ENCODE measurements around the gene TBC1D1.
A peak's percentile ranks its signal among the peaks of the same experiment; 100 is the strongest.
"Not testable (repeated sequence)": the region's sequence is repeated elsewhere in the genome, so short reads cannot be mapped to it uniquely, and the experiment has no call there.

Gene TBC1D1

DNA sequence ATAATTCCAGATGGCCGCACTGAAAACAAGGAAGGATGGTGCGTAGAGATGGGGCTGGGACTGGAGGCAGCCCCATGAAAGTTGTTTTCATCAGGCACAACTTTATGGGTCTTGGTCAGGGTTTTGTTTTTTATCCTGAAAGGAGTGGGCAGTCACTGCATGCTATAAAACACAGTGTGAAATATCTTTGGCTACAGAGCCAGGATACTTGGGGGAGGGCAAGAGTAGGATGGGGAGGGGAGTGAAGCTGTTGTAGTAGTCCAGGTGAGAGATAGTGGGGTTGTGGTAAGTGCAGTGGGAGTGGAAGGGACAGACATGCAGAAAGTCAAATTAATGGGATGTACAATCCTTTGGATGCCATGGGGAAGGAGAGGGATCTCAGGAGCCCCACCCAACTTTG, 125.8 kb downstream of the TBC1D1 start:
- DNase-seq = no peak

DNA sequence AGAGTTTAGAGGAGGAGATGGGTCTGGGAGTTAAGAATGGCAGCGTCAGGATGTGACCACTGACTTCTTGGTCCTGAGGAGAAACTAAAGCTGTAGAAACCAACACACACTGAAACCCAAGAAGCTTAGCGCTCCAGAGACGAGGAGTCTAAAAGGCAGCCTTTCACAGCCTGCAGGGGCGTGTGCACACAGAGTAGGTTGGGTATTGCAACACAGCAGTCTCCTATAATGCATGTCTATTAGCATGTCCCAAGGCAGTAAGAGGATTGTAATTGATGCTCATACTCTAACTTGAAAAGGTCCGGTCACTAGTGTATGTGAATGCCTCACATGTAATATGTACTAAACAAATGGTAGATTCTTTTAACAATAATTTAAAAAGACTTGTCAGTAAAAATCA, 126.7 kb downstream of the TBC1D1 start:
- DNase-seq = no peak

GRCh38 chr4:38020386-38020785, 129.5 kb downstream of the TBC1D1 start:
- DNase-seq = no peak

GRCh38 chr4:38020961-38021360, 130.1 kb downstream of the TBC1D1 start:
- DNase-seq = not testable (repeated sequence)

DNA sequence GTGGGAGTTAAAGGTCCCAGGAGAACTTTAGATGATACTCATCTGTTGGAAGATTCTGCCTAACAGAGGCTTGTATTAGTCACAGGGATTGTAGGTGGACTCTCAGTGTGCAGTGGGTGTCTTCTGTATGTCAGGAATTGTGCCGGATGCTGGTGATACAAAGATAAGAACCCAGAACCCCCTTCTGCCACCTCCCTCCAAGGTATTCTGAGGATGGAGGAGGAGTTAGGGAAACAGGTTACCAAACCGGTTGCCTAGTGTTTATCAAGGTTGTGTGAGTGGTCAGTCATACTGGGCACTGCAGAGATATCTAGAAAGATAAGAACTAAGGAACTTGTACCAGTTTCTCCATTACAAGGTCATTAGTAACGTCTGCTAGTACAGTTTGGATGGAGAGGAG, 130.9 kb downstream of the TBC1D1 start:
- no peak for DNase-seq

GRCh38 chr4:38023347-38024205, 132.7 kb downstream of the TBC1D1 start:
- no peak for DNase-seq

DNA sequence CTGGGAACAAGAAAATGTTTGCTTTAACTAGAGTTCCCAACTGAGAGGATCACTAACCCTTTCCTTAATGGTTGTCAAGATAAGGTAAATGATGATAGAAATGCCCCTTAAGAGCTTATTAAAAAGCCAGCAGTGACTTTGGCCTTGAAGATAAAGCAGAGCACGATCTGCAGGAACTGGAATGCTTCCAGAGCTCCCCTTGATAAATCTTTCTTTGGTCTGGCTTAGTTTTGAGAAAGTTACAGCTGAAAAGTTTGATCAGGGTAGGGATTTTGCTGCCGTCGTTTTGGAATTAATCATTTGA, 133.3 kb downstream of the TBC1D1 start:
- DNase-seq = no peak

GRCh38 chr4:38025665-38026064, 134.8 kb downstream of the TBC1D1 start:
- no peak for DNase-seq

- no peak for DNase-seq
Measured at GRCh38 chr4:38026158-38026740, 135.4 kb downstream of the TBC1D1 start.

DNA sequence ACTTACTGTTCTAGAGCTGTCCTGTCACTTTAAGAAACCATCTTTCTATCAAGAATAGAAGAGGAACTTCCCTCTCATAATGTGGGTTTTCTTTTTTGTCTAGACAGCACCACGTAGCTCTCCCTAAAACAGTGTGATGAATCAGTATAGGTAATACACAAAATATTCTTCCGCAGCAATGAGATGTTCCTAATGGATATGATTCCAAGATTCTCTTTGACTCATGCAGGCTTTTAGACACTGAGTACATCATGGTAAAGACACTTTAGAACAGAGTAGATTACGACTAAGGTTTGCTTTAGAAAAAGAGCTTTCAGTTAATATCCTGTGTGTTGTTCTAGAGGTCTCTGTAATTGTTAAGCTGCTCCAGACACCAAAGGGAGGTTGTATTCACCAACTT, 139.1 kb downstream of the TBC1D1 start:
- DNase-seq = peak; percentile 72

GRCh38 chr4:38034986-38035882, 144.3 kb downstream of the TBC1D1 start:
- DNase-seq = peak; percentile 64

GRCh38 chr4:38036548-38036947, 145.7 kb downstream of the TBC1D1 start:
- DNase-seq = no peak

- DNase-seq = no peak
Measured at GRCh38 chr4:38037612-38038011, 146.7 kb downstream of the TBC1D1 start.

DNA sequence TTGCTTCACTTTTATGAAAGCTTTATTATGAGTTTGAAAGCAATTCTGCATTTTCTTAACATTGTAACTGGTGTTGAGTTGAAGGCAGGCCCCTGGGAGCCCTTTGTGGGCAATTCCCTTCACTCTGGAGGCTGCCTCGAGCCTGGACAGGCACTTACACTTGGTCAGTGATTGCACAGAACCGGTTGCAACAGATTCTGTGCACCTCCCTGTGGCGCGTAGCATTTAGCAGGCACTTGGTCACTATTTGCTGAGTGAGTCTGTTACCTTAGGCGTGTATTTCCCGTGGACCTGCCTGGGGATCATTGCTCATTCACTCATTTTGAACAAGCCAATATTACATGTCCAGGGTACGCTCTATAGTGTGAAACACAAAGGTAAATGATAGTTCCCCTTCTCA, 149.7 kb downstream of the TBC1D1 start:
- no peak for DNase-seq

DNA sequence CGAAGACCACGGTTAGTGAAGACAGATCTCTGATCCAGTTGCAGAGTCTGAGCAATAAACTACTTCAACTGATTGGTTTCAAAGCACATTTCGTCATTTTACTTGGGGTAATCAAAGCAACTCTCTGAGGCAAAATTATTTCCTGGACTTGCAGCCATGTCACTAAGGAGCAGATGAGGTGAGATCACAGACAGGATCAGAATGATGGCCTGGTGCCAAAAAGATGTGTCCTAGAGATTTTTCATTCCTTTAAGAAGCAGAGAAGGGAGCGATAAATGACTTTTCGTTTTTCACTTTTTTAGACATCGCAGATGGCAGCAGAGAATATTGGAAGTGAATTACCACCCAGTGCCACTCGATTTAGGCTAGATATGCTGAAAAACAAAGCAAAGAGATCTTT, 153.2 kb downstream of the TBC1D1 start:
- no peak for DNase-seq

GRCh38 chr4:38045289-38045988, 154.6 kb downstream of the TBC1D1 start:
- no peak for DNase-seq

DNA sequence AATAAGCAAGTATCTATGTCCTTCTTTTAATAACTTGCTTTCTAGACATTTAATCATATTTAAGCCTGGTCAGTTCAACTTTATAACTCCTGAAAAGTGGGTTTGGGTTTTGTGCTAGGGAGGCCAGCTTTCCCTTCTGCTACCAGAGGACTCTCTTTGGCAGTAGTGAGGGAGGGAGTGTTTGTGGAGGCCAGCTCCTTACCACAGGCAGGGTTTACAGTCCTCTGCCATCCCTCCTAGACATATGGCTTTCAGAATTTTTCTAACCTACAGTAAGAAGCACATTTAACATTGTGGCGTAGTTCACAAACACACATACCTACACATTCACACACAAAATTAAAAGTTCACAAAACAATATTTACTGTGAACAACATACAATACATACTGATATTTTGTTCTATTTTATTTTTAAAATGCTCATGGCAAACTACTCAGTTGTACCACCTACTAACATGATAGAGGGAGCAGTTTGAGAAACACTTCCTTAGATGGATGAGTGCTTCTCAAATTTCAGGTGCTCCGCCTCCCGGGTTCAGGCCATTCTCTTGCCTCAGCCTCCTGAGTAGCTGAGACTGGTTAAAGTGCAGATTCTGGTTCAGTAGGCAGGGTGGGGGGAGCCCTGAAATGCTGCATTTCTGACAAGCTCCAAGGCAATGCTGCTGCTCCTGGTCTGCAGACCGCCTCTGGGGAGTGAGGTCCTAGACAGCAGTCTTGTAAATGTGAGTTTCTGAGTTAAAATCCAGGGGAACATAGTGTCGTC, 156.0 kb downstream of the TBC1D1 start:
- peak; percentile 51 for DNase-seq

- DNase-seq = no peak
Measured at GRCh38 chr4:38049545-38050170, 158.8 kb downstream of the TBC1D1 start.

- DNase-seq = peak; percentile 26
Measured at GRCh38 chr4:38050560-38051350, 159.9 kb downstream of the TBC1D1 start.

DNA sequence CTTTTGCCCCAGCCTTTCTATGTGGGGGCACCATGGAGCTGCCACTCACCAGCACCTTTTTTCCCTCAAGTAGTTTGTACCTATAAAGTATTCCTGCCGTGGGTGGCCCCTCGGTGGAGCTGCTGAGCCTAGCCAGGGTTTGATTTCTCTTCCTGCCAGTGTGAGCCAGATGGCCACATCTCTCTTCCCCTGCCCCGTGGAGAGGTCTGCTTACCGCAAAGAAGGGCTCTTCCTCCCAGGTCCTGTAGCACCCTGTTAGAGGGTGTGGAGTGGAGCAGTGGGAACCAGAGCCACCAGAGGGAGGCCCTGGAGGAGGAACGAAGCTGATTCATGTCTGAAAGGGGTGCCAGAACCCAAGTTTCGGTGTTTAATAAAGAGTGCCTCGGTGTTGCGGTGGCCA, 164.7 kb downstream of the TBC1D1 start:
- DNase-seq = no peak
